ENCODE measurements around the gene NPY5R. TPM values are rescaled to one million over a fixed set of nuclear protein-coding genes. Genes with fewer than 3 reads are reported as not detected.

NPY5R gene
- total and polyA plus RNA-seq, 2 of the 4 experiments (the other 2 are of a cell fraction): not detected

- H3K4me3 ChIP-seq (ENCODE audit: insufficient read depth, low read depth, low read length): no peak overlapping the region
- no peak overlapping the region for H2AK9ac ChIP-seq (replicated peaks; ENCODE audit: low read depth, low read length, poor library complexity)
- TF ChIP-seq, protein P1, sequence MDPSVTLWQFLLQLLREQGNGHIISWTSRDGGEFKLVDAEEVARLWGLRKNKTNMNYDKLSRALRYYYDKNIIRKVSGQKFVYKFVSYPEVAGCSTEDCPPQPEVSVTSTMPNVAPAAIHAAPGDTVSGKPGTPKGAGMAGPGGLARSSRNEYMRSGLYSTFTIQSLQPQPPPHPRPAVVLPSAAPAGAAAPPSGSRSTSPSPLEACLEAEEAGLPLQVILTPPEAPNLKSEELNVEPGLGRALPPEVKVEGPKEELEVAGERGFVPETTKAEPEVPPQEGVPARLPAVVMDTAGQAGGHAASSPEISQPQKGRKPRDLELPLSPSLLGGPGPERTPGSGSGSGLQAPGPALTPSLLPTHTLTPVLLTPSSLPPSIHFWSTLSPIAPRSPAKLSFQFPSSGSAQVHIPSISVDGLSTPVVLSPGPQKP (IDR thresholded peaks at IDR 0.05; ENCODE audit: borderline replicate concordance, low read depth, low read length): no peak
- no peak for TF ChIP-seq FOS (IDR thresholded peaks at IDR 0.05; ENCODE audit: low read depth, low read length)
- no peak for TF ChIP-seq CTCF (conservative IDR thresholded peaks at IDR 0.05; ENCODE audit: low read depth, low read length)
- TF ChIP-seq RCOR1 (IDR thresholded peaks at IDR 0.05; ENCODE audit: insufficient replicate concordance, low read length): no peak
- no peak for TF ChIP-seq MXI1 (IDR thresholded peaks at IDR 0.05; ENCODE audit: borderline replicate concordance, low read depth, low read length)
- TF ChIP-seq POLR2A (IDR thresholded peaks at IDR 0.05; ENCODE audit: low read depth, low read length): no peak
- TF ChIP-seq BHLHE40 (IDR thresholded peaks at IDR 0.05; ENCODE audit: low read depth, low read length): no peak
- no peak for TF ChIP-seq RAD21 (IDR thresholded peaks at IDR 0.05; ENCODE audit: low read length)
- no peak for TF ChIP-seq SMC3 (IDR thresholded peaks at IDR 0.05; ENCODE audit: low read depth, low read length)
- no peak overlapping the region for H3K9ac ChIP-seq (ENCODE audit: low read depth, low read length)
- no peaks in the 10 kb centered on the region for H3K36me3 ChIP-seq (ENCODE audit: control insufficient read depth, insufficient read depth, low read length)
- in situ Hi-C loops (cut with MboI; ENCODE audit: low sequenced_read_pairs): no loop called here
- H3K56ac ChIP-seq (ENCODE audit: extremely low read depth, insufficient read depth, low read length): no peak overlapping the region
- POLR2A ChIA-PET (ENCODE audit: unreplicated experiment): no interaction called here
- ATAC-seq (ENCODE audit: low read depth) (no peak), DNase-seq (no peak)
- no peak overlapping the region for H3K14ac ChIP-seq (replicated peaks; ENCODE audit: low read depth, low read length)
- no peak overlapping the region for H2BK20ac ChIP-seq (ENCODE audit: low read depth, low read length)
- no peak overlapping the region for H3K27ac ChIP-seq (ENCODE audit: insufficient read depth, low read length)
- no peak overlapping the region for H2AFZ ChIP-seq (replicated peaks; ENCODE audit: low read length, poor library complexity)
- no peak overlapping the region for H3K18ac ChIP-seq (ENCODE audit: low read depth, low read length)
- dilution Hi-C loops (cut with HindIII; ENCODE audit: low sequenced_read_pairs, unreplicated experiment): no loop called here
- no peak overlapping the region for H4K91ac ChIP-seq (ENCODE audit: insufficient read depth, low read depth, low read length)
- no peak overlapping the region for H3K23ac ChIP-seq (ENCODE audit: low read depth, low read length)
- BruUV-seq (replicated peaks): no TSS peak
- H4K8ac ChIP-seq (ENCODE audit: low read depth in 2 of 2, low read length in 2 of 2): no peak overlapping the region
- H4K5ac ChIP-seq (ENCODE audit: low read depth, low read length): no peak overlapping the region
- intact Hi-C loops (cut with micrococcal nuclease): no loop called here
- H2AK5ac ChIP-seq (ENCODE audit: low read depth, low read length): no peak overlapping the region
- WGBS, 2 experiments (ENCODE audit: extremely low coverage in 2 of 2, insufficient read length in 1 of 2): no CpG with 5 or more reads among the region's 2 CpGs
- H3K27me3 ChIP-seq (ENCODE audit: control insufficient read depth, insufficient read depth, low read length): no peaks in the 10 kb centered on the region
- no peaks in the 10 kb centered on the region for H3K4me1 ChIP-seq (ENCODE audit: control insufficient read depth, insufficient read depth, low read length)
- H4K20me1 ChIP-seq (ENCODE audit: insufficient read depth, low read length): no peaks in the 10 kb centered on the region
- H3K9me3 ChIP-seq (ENCODE audit: control insufficient read depth, insufficient read depth, low read length): no peaks in the 10 kb centered on the region; the same call in 1 of the 2 replicates
- no peak overlapping the region for H3K4me2 ChIP-seq (ENCODE audit: low read depth, low read length)
- no peak overlapping the region for H2BK120ac ChIP-seq (ENCODE audit: low read depth, low read length)
- no peaks in the 10 kb centered on the region for H3K9me1 ChIP-seq (ENCODE audit: insufficient read depth, low read length)
- no peak overlapping the region for H2BK15ac ChIP-seq (ENCODE audit: low read depth, low read length)
- H3K79me1 ChIP-seq (ENCODE audit: low read depth in 1 of 2, low read length in 2 of 2): no peaks in the 10 kb centered on the region
- no peak overlapping the region for H3K4ac ChIP-seq (ENCODE audit: low read depth, low read length)
- H2BK5ac ChIP-seq (ENCODE audit: low read depth, low read length, poor library complexity, severe bottlenecking): no peak overlapping the region
- CTCF ChIA-PET: no interaction called here
Observed at GRCh38 chr4:163391756-163392155, 48.1 kb downstream of the NPY5R start.

All from IMR-90 (cell line).